Right atrium auricular region (tissue), 2 donors: Measurements from ENCODE around the gene LSM8. TPM values are rescaled to one million over a fixed set of nuclear protein-coding genes. Genes with fewer than 3 reads are reported as not detected.
A peak's percentile ranks its signal among the peaks of the same experiment; 100 is the strongest.

Experiments
- DNase-seq: peaks from one replicate; pipeline ENCODE4 v3.0.0-alpha.2; 2019; ENCODE audit warnings: low spot score
- H3K27ac ChIP-seq, 2 donors: fragments of 200-600 bp; sonication (generic); 1 replicate in 1 of 2; 2 replicates in 1 of 2; pipeline ENCODE4 v1.5.1; 2016 to 2019
- H3K27me3 ChIP-seq, 2 donors: fragments of 200-600 bp; sonication (generic); one replicate each; pipeline versions ENCODE4 v1.5.1 to v1.6.0; 2017 to 2019
- H3K36me3 ChIP-seq: fragments of 200-600 bp; sonication (generic); one replicate; pipeline ENCODE4 v1.5.1; 2016
- H3K4me1 ChIP-seq, 2 donors: fragments of 200-600 bp; sonication (generic); one replicate each; pipeline versions ENCODE4 v1.5.1 to v1.6.0; 2017 to 2019
- H3K4me3 ChIP-seq, 2 donors: fragments of 200-600 bp; sonication (generic); 1 replicate in 1 of 2; 2 replicates in 1 of 2; pipeline ENCODE4 v1.5.1; 2017 to 2019; ENCODE audit warnings: mild to moderate bottlenecking in 1 of 2, moderate library complexity in 1 of 2
- H3K9me3 ChIP-seq, 2 donors: fragments of 200-600 bp; sonication (generic); one replicate each; pipeline ENCODE4 v1.5.1; 2019
- total RNA-seq, 2 donors: library from RNA; depleted of rRNA; stranded (reverse); fragments of >200 nt; gene quantifications; one replicate each; pipeline ENCODE4 v1.1.0, GENCODE V29; 2016
- TF ChIP-seq, protein P1 (sequence below), 2 donors: fragments of 200-600 bp; sonication (generic); IDR thresholded peaks; one replicate each; pipeline ENCODE4 v1.5.1; 2019; ENCODE audit warnings: antibody characterized with exemption in 2 of 2

LSM8 gene
- total RNA-seq, 2 donors from 2014 or later: 13.4 to 17.3 TPM

DNA sequence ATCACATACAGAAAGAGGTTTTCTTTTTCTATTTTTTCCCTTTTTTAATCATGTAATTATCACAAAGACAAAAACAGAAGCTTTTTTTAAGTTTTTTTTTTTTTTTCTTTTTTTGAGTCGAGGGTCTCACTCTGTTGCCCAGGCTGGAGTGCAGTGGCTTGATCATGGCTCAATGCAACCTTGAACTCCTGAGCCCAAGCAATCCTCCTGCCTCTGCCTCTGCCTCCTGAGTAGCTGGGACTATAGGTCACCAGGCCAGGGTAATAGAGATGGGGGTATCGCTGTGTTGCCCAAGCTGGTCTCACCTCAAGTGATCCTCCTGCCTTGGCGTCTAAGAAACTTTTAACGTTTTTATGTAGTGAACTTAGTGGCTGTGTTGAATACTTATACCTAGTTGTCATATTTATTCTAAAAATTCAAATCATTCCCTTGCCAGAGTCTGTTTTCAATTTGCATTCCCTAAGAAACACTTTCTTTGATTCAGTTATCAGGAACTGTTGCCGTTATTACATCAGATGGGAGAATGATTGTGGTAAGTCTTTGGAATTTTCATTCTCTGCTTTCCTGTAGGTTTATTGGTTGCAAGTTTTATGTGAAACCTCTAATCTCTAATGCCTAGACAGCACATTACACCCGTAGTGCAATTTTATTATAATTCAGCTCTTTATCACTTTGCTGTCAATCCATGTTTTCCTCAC is 1.3 kb downstream of the LSM8 start:
- Histone ChIP-seq H3K9me3 (no peaks in the 10 kb centered on the region), H3K36me3 (peaks cover 31% of the 10 kb centered on the region), H3K27ac (peak overlapping the region in 1 of 2 donors; percentile 91), H3K27me3 (no peaks in the 10 kb centered on the region), H3K4me3 (peak overlapping the region in 1 of 2 donors; percentile 82), H3K4me1 (peaks cover 0 to 25% of the 10 kb centered on the region in 2 donors)
- TF ChIP-seq, protein P1, sequence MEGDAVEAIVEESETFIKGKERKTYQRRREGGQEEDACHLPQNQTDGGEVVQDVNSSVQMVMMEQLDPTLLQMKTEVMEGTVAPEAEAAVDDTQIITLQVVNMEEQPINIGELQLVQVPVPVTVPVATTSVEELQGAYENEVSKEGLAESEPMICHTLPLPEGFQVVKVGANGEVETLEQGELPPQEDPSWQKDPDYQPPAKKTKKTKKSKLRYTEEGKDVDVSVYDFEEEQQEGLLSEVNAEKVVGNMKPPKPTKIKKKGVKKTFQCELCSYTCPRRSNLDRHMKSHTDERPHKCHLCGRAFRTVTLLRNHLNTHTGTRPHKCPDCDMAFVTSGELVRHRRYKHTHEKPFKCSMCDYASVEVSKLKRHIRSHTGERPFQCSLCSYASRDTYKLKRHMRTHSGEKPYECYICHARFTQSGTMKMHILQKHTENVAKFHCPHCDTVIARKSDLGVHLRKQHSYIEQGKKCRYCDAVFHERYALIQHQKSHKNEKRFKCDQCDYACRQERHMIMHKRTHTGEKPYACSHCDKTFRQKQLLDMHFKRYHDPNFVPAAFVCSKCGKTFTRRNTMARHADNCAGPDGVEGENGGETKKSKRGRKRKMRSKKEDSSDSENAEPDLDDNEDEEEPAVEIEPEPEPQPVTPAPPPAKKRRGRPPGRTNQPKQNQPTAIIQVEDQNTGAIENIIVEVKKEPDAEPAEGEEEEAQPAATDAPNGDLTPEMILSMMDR (IDR thresholded peaks at IDR 0.05): no peak
- DNase-seq: no peak

DNA sequence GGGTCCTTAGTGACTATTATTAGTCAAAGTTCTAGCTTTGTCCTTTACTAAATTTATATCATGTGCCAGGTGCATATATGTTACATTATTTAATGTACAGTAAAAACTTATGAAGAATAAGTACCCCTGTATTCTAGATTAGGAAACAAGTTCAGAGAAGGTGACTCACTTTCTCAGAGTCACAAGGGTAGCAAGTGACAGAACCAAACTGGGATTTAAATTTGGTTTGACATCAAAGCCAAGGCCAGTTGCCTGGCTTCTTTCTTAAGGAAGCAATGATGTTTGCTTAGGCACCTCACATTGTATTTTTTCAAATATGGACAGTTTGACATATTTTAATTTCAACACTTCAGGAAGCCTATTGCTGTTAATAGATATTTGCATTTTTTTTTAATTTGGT is 2.5 kb downstream of the LSM8 start:
- H3K27ac ChIP-seq: no peak overlapping the region

DNA sequence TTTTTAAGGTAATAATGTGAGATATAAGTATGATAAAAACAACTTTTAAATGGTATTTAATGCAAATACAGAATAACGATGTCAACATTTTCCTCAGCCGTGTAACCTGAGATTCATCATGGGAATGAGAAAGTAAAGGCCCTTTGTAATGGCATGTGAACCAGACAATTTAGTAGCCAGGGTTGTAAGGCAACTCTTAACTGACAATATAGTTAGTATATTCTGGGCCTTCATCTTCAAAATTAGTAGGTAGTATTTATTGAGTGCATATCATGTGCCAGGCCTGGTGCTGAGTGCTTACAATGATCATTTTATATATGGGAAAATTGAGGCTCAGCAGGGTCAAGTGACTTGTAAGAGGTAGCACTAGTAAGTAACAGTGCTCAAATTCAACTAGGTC is 10.6 kb downstream of the LSM8 start:
- no peaks in the 10 kb centered on the region for H3K9me3 ChIP-seq
- H3K4me1 ChIP-seq: no peaks in the 10 kb centered on the region
- no peak overlapping the region for H3K4me3 ChIP-seq
- TF ChIP-seq, protein P1 (IDR thresholded peaks at IDR 0.05): no peak
- no peak for DNase-seq
- peaks cover 13% of the 10 kb centered on the region for H3K36me3 ChIP-seq
- no peaks in the 10 kb centered on the region for H3K27me3 ChIP-seq
- H3K27ac ChIP-seq: no peak overlapping the region

More for the DNA sequence above, 2.5 kb downstream of the LSM8 start:
- Histone ChIP-seq H3K4me3 (no peak overlapping the region), H3K36me3 (peaks cover 36% of the 10 kb centered on the region), H3K27me3 (no peaks in the 10 kb centered on the region), H3K9me3 (no peaks in the 10 kb centered on the region), H3K4me1 (peaks cover 0 to 25% of the 10 kb centered on the region in 2 donors)
- no peak for DNase-seq
- TF ChIP-seq, protein P1 (IDR thresholded peaks at IDR 0.05): no peak

DNA sequence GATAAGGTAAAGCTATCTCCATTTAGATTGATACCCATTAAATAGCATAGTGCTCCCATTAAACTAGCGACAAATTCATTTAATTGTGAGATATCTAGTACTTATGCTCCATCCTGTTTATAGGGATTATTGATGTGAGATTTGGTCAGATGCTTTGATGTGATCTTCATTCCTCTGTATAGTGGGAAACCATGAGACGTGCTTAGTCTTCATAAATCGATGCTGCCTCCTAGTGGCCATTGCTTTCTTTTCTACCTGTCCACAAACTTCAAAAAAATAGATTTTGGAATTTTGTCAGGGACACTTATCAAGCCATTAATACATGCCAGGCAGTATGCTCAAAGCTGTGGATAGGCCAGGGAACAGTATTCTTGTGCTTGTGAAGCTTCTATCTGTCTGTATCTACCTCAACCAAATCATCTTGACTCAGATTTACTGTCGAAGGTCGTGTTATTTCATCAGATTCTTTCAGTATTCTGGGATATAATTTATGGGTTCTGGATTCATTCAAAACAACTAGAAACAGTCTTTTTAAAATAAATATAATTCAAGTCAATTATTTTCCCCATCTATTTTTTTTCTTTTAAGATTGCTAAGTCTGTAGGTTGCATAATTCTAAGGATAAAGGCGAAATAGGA is 12.0 kb downstream of the LSM8 start:
- no peaks in the 10 kb centered on the region for H3K9me3 ChIP-seq
- TF ChIP-seq, protein P1 (IDR thresholded peaks at IDR 0.05): peak; percentile 68 to 77
- no peak for DNase-seq
- no peaks in the 10 kb centered on the region for H3K27me3 ChIP-seq
- no peak overlapping the region for H3K4me3 ChIP-seq
- peaks cover 1% of the 10 kb centered on the region for H3K36me3 ChIP-seq
- no peaks in the 10 kb centered on the region for H3K4me1 ChIP-seq
- H3K27ac ChIP-seq: no peak overlapping the region

DNA sequence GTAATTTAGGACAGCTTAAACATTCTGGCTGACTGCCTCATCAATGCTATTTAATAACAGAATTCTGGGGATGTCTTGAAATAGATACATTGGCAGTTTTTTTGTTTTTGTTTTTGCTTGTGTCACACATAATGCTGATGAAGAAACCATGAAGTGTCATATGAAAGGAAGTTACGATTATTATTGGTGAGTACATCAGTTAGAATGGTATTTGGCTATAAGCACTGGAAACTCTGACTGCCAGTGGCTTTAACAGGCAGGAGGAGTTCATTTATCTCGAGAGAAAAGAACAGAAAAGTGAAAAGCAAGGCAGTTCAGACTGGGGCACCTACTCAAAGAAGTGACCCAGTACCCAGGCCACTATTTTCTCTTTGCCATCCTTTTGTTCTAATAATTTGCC is 18.1 kb downstream of the LSM8 start:
- TF ChIP-seq, protein P1 (IDR thresholded peaks at IDR 0.05): no peak
- Histone ChIP-seq H3K9me3 (no peaks in the 10 kb centered on the region), H3K27me3 (no peaks in the 10 kb centered on the region), H3K27ac (no peak overlapping the region), H3K4me1 (no peaks in the 10 kb centered on the region), H3K36me3 (no peaks in the 10 kb centered on the region), H3K4me3 (no peak overlapping the region)
- DNase-seq: no peak
